NCI-H2227 (cell line): ENCODE results near the gene SOX30.
A peak's percentile ranks its signal among the peaks of the same experiment; 100 is the strongest.

Experiments
- DNase-seq: peaks from one replicate; lab custom pipeline; 2025; ENCODE audit not compliant: unreplicated experiment; lab: John Stamatoyannopoulos, UW

The SOX30 gene

DNA sequence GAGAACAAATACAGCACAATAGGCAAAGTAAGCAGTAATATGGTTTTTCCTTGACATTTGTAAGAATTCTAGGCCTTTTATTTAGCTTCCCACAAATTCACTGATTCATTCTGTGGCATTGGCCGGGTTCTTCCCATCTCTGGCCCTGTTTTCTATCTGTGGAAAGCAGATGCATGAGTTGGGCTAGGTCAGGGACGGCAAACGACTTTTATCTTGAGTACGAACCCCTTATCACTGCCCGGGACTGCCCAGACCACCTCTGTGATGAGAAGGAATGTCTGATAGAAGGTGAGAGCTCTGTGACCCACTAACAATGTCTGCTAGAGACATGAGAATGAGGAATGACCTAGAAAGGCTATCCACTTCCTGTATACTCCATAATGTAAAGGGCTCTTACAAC lies 41.2 kb downstream of the SOX30 start:
- DNase-seq: no peak

DNA sequence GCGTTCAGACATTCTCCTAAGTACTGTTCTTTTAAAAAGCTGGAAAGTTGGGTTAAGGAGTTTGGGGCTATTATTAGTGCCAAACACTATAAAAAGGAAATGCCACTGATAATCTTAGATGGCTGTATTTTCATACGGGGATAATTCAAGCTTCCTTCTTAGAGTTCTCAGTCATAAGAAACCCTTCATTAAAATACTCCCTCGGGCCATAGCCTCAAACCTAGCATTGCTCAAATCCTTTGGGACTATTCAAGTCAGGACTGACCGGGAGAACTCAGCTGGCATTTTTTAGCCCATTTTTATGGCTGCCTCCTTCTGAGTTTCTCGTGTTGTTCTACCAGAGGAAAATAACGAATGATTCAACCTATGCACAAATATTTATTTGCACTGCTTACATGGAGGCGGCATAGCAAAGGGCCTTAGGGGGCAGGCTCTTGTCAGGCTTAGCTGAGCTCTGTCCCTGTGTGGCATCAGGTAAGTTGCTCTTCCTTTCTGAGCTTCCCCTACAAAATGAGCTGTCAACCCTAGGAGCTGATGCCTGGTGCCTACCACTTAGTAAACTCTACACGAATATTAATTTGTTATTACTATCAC lies 43.2 kb downstream of the SOX30 start:
- no peak for DNase-seq

DNA sequence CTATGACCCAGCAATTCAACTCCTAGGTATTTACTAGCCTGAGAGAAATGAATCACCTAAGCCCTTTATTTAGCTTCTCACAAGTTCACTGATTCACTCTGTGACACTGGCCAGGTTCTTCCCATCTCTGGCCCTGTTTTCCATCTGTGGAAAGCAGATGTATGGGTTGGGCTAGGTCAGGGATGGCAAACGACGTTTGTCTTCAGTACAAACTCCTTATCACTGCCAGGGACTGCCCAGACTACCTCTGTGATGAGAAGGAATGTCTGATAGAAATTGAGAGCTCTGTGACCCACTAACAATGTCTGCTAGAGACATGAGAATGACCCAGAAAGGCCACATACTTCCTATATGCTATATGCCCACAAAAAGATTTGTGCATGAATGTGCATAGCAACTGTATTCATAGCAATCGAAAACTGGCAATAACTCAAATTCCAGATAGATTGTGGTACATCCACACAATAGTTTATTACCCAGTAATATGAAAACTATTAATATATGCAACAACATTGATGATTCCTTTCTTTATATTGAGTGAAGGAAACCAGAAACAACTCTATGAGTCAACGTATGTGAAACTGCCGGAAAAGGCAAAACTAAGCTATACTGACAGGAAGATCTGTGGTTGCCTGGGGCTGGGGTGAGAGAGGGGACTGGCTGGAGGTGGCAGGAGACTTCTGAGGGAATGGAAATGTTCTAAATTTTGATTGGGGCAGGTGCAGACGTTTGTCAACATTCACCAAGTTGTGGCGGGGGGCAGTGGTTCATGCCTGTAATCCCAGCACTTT lies 44.7 kb downstream of the SOX30 start:
- no peak for DNase-seq

DNA sequence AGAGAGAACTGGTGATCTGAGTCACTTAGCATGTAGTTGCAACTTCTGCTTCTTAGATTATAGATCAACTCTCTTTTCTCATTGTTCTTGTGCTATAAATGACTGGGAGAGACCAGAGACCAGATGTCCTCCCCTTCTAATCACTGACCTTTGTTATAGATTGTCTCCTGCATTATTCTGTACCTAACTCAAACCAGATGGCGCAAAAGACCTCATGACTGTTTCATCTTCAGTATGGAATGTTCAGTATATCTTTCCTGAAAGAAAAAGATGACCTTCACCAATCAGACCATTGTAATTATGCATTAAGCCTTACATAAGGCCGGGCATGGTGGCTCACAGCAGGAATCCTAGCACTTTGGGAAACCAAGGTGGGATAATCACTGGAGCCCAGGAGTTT lies 46.2 kb downstream of the SOX30 start:
- no peak for DNase-seq

DNA sequence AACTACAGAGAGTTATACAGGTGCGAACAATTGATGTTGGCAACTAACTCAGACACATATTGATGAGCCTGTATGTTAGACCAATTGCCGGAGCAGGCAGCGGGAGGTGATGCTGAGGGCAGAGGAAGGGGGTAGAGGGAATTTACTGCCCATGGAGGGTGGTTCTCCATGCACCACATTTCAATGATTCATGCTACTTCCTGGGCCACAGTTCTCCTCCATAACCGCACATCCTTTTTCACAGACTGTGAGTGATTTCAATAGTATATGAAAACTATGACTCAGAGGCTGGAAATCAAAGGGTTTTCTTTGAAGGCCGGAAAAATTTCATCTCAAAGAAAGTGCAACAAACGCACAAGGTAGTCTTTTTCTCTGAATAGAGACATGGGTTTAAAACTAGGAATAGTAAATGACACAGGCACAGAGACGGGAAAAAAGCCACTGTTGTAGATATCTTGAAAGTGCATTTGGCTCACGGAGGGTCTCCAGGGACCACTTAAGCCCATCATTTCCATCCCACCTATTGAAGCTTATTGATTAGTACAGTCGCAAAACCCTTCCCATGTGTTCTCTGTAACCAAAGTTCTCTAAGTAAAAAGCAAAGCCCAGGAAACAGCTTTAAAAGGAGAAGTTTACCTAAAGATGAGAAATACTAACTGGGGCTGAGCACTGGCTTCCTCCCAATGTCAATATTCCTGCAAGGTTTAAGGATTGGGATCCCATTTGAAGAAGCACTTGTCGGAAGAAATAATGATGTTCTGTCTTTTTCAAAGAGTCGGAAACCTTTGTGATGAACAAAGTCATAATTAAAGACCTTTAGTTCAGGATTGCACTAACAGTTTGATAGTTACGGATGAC lies 48.7 kb downstream of the SOX30 start:
- no peak for DNase-seq

DNA sequence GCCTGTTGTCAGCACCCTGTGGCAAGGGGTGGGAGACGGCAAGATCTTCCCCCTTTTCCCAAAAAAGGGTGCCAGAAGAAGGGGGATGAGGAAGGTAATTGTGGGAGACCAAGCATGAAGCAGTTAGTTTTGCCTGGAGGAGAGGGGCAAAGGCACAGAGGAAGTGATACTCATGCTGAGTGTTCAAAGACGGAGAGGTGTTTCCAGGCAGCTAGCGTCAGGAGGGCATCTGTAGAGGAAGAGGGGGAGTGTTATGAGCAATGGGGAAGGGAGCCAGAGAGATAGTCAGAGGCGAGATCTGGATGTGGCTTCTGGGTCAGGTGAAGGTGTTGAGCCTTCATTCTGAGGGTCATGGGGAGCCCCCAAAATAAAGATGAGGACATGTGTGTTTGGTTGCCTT lies 49.7 kb downstream of the SOX30 start:
- no peak for DNase-seq

GRCh38 chr5:157600252-157600651 lies 52.0 kb downstream of the SOX30 start:
- DNase-seq: no peak

GRCh38 chr5:157599565-157599964 lies 52.7 kb downstream of the SOX30 start:
- DNase-seq: no peak

GRCh38 chr5:157598350-157598936 lies 53.8 kb downstream of the SOX30 start:
- DNase-seq: no peak

DNA sequence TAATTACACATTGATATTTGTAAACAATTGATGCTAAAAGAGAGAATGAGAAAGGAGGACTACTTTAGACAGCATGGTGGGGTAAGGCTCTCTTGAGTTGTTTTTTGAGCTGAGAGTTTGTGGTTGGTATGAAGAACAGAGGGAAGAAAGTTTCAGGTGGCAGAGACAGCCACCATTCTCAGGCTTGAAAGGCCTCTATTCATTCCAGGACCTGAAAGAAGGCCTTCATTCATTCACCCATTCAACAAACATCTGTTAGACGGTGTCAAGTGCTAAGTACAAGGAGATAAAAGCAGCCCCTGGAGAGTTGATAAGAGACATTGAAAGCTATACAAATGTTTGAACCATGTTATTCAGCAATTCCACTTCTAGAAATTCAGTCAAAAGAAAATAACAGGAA lies 55.0 kb downstream of the SOX30 start:
- DNase-seq: no peak

- no peak for DNase-seq
Observed at GRCh38 chr5:157596487-157596886, 55.8 kb downstream of the SOX30 start.

DNA sequence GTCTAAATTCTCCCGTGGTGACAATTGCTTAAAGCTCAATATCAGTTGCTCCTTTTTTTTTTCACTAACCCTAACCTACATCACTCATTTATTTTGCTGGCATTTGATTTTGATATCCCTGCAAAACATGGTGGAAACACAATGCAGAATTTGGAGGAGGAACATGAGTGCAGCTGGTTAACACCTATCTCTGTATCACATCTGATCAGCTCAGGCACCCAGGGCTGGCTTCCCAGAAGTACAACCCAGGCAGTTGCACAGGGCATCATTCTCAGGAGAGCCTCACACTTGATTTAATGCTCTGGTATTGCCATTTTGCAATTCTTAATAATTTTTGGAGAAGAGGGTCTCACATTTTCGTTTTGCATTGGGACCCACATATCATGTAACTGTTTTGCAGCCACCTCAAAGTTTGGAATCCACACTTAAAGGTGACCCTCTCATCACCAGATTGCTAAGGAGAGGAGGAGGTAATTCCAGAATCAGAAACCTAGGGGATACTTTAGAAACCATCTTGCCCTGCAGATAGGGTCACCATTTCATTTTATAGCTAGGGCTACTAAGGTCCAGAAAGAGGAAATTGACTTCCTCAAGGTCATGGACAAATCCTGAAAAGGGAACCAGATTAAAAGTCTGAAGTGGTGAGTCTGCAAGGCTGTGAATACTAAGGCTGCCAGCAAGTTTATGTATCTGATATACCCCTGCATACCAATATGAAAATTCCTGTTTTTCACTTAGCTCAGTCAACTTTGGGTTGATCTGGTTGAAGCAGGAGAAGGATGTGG lies 57.4 kb downstream of the SOX30 start:
- DNase-seq: no peak

GRCh38 chr5:157594257-157594656 lies 58.0 kb downstream of the SOX30 start:
- no peak for DNase-seq

DNA sequence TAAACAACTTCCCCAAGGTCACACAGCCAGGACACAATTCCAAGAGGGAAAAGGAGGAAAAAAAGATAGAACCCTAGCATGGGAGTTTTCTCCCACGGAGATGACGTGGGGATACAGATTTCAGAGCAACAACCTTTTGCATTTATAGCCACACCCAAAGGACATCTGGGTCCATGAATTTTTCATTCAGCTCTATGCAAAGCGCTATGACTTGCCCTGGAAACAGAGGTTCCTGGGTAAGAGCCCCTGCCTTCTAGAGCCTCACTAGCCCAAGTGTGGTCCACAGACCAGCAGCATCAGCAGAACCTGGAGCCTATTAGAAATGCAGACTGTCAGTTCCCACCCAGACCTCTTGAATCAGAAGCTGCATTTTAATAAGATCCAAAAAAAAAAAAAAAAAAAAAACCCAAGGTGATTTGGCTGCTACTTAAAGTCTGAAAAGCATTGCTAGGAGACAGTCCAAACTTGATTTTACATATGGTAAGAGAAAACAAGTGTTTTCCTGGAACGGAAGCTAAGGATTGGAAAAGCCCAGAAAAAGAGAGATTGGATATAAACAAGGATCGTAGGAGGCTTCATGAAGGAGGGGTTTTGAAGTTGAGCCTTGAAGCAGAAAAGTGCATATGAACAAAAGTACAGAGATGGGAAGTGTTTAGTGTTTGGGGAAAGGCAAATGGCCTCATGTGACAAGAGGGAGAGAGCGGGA lies 59.0 kb downstream of the SOX30 start:
- DNase-seq: no peak

DNA sequence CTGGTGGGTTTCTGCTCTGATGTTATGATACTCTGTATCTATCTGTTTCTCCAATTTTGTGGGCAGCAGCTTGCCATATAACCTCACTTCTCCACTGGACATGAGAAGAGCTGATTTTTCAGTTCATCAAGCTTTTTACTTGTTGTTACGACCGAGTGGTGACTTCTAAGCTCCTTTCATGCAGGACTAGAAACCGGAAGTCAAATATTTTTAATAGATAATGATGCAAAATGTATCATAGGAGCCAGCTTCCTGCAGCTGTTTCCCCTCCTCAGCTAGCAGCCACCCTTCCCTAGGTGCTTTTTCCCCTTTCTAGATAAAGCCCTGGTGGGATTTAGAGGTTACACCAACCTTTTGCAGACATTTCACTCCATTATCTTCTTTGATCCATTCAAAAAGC lies 59.6 kb downstream of the SOX30 start:
- no peak for DNase-seq

- no peak for DNase-seq
Observed at GRCh38 chr5:157590478-157590877, 61.8 kb downstream of the SOX30 start.

- no peak for DNase-seq
Observed at GRCh38 chr5:157584628-157585027, 67.6 kb downstream of the SOX30 start.

- peak; percentile 7 for DNase-seq
Observed at GRCh38 chr5:157582731-157583620, 69.3 kb downstream of the SOX30 start.

GRCh38 chr5:157581901-157582300 lies 70.3 kb downstream of the SOX30 start:
- DNase-seq: no peak
